ENCODE results near the gene PARD3B.

PARD3B gene

DNA sequence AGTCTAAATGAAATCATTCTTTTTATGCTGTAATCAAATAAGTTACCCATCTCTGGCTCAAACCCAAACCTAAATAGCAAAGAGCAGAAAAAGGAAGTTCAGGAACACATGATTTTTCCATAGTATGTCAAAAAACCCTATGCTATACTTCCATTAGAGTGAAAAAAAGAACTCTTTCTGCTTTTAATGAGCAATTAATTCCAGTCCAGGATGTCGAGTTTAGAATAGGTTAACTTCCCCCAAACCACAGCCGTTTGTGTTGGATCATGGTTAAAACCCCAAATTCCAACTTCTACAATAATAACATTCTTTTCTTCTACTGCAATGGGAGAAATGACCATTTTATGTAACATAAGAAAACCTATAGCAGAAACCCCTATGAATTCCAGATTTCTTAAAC lies 965.9 kb downstream of the PARD3B start:
- no peak for DNase-seq (ENCODE audit: low spot score)

DNA sequence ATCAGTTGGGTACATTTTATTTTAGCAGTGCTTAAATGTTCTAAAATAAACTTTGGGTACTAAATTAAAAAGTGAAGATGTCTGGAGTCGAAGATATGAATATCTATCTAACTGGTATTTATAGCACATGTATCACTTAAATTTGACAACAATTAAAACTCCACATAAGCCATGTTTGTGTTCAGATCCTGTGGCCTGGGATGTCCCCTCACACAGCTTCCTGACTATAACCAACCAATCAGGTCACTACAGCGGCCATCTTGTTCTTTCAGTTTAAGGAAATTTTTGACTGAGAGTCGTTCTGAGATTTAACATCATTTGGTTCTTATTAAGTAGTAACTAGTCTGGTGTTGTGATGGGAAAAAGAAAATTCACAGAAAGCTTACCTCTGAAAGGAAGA lies 966.4 kb downstream of the PARD3B start:
- no peak for DNase-seq (ENCODE audit: low spot score)

- DNase-seq (ENCODE audit: low spot score), result no peak
Observed at GRCh38 chr2:205520311-205520710, 975.0 kb downstream of the PARD3B start.

DNA sequence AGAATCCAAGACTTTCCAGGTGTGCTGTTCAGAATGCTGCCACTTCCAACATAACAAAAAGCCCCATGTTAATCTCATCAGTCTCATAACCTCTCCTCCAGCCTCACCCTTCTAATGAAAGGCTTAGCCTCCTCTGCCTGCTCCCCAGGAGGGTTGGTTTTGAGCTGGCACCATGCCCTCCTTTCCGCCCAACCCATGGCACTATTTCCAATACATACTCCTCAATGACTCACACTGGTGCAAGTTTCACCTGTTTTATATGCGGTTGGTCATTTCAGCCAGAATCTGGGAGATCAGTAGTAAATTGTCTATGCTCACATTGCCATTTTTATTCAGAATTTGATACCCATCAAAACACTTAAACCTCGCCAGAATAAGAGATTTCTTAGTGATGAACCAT lies 979.4 kb downstream of the PARD3B start:
- no peak for DNase-seq (ENCODE audit: low spot score)

- no peak for DNase-seq (ENCODE audit: low spot score)
Observed at GRCh38 chr2:205527801-205528200, 982.5 kb downstream of the PARD3B start.

DNA sequence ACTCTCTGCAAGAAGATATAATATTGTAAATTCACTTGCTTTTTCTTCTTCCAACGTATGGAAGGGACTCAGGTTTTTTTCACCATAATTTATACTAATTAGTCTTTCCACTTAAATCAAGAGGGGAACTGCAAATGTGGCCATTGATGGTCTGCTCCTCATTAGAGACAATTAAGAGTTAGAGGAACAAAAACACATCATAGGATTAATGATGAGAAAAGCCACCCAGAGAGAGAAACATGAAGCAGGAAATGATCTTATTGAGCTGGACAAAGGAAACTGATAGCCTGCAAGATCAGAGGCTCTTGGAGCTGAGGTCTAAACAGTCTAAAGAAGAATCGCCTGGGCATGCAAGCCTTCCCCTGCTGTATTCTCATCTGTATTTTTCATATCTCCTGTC lies 985.8 kb downstream of the PARD3B start:
- DNase-seq (ENCODE audit: low spot score), result no peak

- DNase-seq (ENCODE audit: low spot score), result no peak
Observed at GRCh38 chr2:205531489-205532148, 986.3 kb downstream of the PARD3B start.

- no peak for DNase-seq (ENCODE audit: low spot score)
Observed at GRCh38 chr2:205535001-205535400, 989.7 kb downstream of the PARD3B start.

DNA sequence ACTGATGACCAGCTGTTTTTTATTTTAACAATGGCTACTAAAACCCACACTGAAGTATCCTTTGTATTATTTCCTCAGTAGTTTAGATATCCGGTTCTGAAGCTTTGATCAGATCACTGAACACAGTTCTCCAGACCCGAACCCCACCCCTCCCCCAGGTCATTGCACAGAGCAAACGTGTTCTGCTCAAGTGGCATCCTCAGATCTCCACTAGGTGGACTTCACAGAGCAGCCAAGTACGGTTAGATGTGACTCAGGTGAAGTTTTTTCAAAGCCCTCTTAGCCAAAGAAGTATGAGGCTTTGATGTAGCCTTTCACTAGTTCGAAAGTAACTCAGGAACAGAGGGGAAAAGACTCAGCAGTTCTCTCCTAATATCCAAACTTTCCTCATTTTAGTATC lies 994.3 kb downstream of the PARD3B start:
- DNase-seq (ENCODE audit: low spot score), result no peak

DNA sequence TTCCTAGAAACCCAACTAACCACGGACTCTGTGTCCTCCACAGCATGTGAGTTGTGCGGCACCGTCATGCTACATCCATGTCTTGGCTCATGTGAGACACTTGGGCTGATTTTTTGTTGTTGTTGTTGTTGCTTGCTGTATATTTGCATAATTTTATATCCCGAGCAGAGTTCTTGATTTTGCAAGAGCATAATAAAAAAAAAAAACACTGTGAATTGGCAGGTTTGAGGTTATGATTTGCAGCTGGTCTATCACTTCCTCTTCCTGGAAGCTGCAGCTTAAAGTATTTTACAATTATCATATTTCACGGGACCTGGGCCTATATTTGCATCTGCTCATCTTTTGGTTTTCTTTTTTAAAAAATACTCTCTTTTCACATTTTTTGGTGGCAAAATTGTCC lies 994.8 kb downstream of the PARD3B start:
- DNase-seq (ENCODE audit: low spot score), result no peak

- DNase-seq (ENCODE audit: low spot score), result no peak
Observed at GRCh38 chr2:205543262-205543843, 998.1 kb downstream of the PARD3B start.

GRCh38 chr2:205543937-205544702 lies 998.8 kb downstream of the PARD3B start:
- DNase-seq (ENCODE audit: low spot score), result no peak

DNA sequence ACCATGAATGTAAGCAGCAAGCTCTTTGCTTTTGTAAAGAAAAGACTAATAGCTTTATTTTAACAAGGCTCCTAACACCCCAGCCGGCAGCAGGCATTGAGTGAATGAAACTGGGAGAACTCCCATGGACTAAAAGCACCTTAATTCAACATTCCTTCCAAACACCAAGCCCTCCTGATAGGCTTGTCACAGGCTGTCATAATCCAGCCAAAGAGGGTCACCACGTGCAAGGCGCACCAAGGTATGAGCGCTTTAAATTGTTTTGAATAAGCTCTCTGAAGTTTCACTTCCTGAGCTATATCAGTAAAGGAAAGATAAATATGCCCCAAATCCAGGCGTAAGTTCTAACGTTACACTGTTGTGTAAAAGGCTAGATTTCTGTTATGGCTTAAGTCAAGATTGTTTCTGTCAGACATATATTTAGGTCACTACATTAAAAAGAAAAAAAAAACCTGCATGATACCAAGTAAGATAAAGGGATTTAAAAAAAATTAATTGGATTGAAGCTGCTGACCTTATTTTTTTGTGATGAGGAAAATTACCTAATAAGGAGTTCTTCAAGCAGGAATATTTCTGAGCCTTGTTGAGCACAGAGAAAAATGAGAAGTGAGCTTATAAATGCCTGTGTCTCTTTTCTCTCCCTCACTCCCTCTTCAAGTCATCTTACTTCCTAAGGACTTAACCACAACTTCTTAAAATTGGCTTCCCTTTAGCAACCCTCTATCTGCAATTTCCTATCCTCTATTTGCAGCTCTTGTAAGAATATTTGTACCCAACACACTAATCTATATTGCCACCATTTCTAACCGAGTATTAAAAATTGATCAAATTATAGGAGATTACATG lies 1000.9 kb downstream of the PARD3B start:
- no peak for DNase-seq (ENCODE audit: low spot score)

GRCh38 chr2:205555566-205556230 lies 1010.4 kb downstream of the PARD3B start:
- DNase-seq (ENCODE audit: low spot score), result no peak

GRCh38 chr2:205556357-205556756 lies 1011.1 kb downstream of the PARD3B start:
- no peak for DNase-seq (ENCODE audit: low spot score)

- no peak for DNase-seq (ENCODE audit: low spot score)
Observed at GRCh38 chr2:205556841-205557539, 1011.7 kb downstream of the PARD3B start.

DNA sequence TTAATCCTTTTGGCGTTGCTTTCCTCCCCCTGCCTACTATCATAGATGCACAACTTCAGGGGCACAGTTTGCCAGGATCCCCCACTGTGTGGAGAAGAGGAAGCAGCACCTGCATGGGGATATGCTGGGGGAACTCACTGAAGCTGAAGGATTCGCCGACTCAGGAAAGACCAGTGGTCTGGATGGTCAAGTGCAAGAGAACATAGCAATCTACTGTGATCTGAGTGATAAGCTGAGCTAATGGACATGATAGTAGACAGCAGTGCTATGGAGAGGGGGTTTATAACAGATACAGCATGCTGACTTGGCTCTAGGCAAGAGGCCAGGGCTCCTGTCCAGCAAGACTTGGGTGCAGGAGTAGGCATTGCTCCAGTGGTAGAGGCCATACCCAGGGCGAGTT lies 1012.6 kb downstream of the PARD3B start:
- DNase-seq (ENCODE audit: low spot score), result no peak

DNA sequence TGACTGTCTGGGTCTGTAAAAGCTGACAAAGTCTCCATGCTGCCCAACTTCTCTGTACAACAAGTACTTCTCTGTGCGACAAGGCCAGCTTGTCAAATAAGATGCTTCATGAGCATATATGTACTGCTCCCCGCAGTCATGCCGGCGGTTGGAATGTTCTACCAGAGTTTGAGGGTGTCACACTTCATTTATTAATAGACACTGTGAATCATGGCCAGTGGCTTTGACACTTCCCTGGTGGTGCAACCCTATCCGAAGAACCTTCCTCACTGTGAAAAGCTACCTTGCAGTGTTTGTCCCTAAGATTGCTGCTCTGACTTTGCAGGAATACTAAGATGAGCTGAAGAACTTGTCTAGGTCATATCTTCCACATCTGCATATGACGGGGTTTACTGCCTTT lies 1016.2 kb downstream of the PARD3B start:
- no peak for DNase-seq (ENCODE audit: low spot score)

GRCh38 chr2:205563646-205564045 lies 1018.4 kb downstream of the PARD3B start:
- DNase-seq (ENCODE audit: low spot score), result no peak

GRCh38 chr2:205564346-205565141 lies 1019.3 kb downstream of the PARD3B start:
- DNase-seq (ENCODE audit: low spot score), result no peak

DNA sequence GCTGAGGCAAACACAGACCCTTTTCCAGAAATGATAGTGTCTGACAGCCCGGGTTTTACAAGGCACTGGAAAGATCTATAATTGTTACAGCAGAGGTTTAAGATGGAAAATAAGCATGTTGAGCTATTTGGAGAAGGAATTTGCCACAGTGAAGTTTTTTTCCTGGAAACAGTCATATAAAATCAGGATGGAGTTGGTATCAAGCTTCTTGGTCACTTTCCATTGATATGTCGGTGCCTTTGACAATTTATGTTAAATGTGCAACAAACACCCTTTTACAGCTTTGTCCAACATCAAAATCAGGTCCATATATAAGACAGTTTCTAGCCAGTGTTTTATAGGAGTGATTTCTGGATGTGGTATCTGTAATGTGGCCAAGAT lies 1019.9 kb downstream of the PARD3B start:
- DNase-seq (ENCODE audit: low spot score), result no peak

Data from ecto neural progenitor cell (in vitro differentiated cells).